ENCODE data around the gene RPL13. TPM values are rescaled to one million over a fixed set of nuclear protein-coding genes. Genes with fewer than 3 reads are reported as not detected.

The RPL13 gene
- polyA plus RNA-seq, 4 donors = 3,166 to 8,355 (median 5,738) TPM

Other genes starting within 250 kb of the RPL13 start
- gene ANKRD11, start 70.1 kb upstream of the RPL13 start, polyA plus RNA-seq = 10 to 100 TPM; 48.4 to 86.7 (median 65.5) TPM
- 100 to 1,000 TPM in 3 of 4 donors, 10 to 100 TPM in 1; 89.1 to 245 (median 179) TPM for gene SPG7, start 52.3 kb upstream of the RPL13 start, polyA plus RNA-seq
- gene CPNE7, start 15.1 kb downstream of the RPL13 start, polyA plus RNA-seq = 10 to 100 TPM in 2 of 4 donors, 1 to 10 TPM in 1, under 1 TPM in 1; 0.22 to 20.3 (median 7.9) TPM
- gene DPEP1, start 53.0 kb downstream of the RPL13 start, polyA plus RNA-seq = 100 to 1,000 TPM; 125 to 375 (median 342) TPM
- 100 to 1,000 TPM in 2 of 4 donors, 10 to 100 TPM in 2; 78.6 to 202 (median 138) TPM for gene CHMP1A, start 97.0 kb downstream of the RPL13 start, polyA plus RNA-seq
- 10 to 100 TPM in 1 of 4 donors, 1 to 10 TPM in 3; 6.5 to 17.0 (median 8.1) TPM for gene SPATA33, start 97.2 kb downstream of the RPL13 start, polyA plus RNA-seq
- 100 to 1,000 TPM; 100 to 239 (median 167) TPM for gene CDK10, start 126.0 kb downstream of the RPL13 start, polyA plus RNA-seq
- gene SPATA2L, start 141.0 kb downstream of the RPL13 start, polyA plus RNA-seq = 10 to 100 TPM in 3 of 4 donors, 1 to 10 TPM in 1; 9.2 to 42.7 (median 24.9) TPM
- 10 to 100 TPM; 12.3 to 48.5 (median 28.8) TPM for gene VPS9D1, start 160.2 kb downstream of the RPL13 start, polyA plus RNA-seq
- gene ZNF276, start 160.9 kb downstream of the RPL13 start, polyA plus RNA-seq = 10 to 100 TPM; 19.3 to 37.1 (median 28.2) TPM

Data from small intestine (tissue), 4 donors.